Progenitor cell of endocrine pancreas (in vitro differentiated cells): ENCODE data around the gene RBM8A. TPM values are rescaled to one million over a fixed set of nuclear protein-coding genes. Genes with fewer than 3 reads are reported as not detected.
"Not testable (repeated sequence)": the region's sequence is repeated elsewhere in the genome, so short reads cannot be mapped to it uniquely, and the experiment has no call there.

Source experiments
- DNase-seq: peaks from one replicate; pipeline ENCODE4 v3.0.0; 2021; ENCODE audit warnings: low spot score; ENCODE audit not compliant: unreplicated experiment
- H3K27ac Mint-ChIP-seq: 2 replicates; pipeline ENCODE4 v1.8.0; 2021; ENCODE audit warnings: mild to moderate bottlenecking, moderate library complexity, mixed read lengths
- H3K27me3 Mint-ChIP-seq: 2 replicates; pipeline ENCODE4 v1.8.0; 2021; ENCODE audit warnings: mixed read lengths
- H3K36me3 Mint-ChIP-seq: 2 replicates; pipeline ENCODE4 v1.8.0; 2022; ENCODE audit warnings: mixed read lengths; ENCODE audit not compliant: insufficient read depth
- H3K4me1 Mint-ChIP-seq: 2 replicates; pipeline ENCODE4 v1.8.0; 2021; ENCODE audit warnings: low read depth, mixed read lengths
- H3K4me3 Mint-ChIP-seq: 2 replicates; pipeline ENCODE4 v1.8.0; 2021; ENCODE audit warnings: low read depth, mild to moderate bottlenecking, moderate library complexity, mixed read lengths
- H3K9me3 Mint-ChIP-seq: 2 replicates; pipeline ENCODE4 v1.8.0; 2021; ENCODE audit warnings: low read depth, mixed read lengths
- total RNA-seq: library from RNA; stranded (reverse); gene quantifications from 2 replicates; pipeline ENCODE4 v1.2.1, GENCODE V29; 2021
- TF ChIP-seq, protein P1 (sequence below): fragments of 200-600 bp; sonication (generic); IDR thresholded peaks from one replicate; pipeline ENCODE4 v1.5.0; 2021; ENCODE audit warnings: antibody characterized with exemption, mild to moderate bottlenecking; ENCODE audit not compliant: unreplicated experiment

The RBM8A gene
- total RNA-seq, 1 donor from 2014 or later: 173 TPM

DNA sequence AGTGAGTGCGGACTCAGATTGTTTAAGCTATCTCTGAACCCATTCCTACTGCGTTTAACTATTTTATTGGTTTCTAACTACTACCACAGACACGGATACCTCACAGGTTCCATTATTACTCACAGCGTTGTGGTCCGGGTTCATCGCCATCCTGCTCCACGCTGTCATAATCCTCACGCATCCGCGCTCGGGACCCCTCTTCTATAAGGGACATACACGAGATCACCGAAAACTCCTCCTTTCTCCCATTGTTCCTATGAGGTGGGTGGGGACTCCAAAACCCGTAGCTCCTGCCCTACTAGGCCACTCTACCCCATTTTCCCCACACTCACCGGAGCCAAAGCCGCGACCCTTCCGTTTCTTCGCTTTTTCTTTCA is 610 bp downstream of the RBM8A start:
- H3K27me3 Mint-ChIP-seq: no peaks in the 10 kb centered on the region
- H3K4me1 Mint-ChIP-seq: peaks cover 4% of the 10 kb centered on the region
- TF ChIP-seq, protein P1, sequence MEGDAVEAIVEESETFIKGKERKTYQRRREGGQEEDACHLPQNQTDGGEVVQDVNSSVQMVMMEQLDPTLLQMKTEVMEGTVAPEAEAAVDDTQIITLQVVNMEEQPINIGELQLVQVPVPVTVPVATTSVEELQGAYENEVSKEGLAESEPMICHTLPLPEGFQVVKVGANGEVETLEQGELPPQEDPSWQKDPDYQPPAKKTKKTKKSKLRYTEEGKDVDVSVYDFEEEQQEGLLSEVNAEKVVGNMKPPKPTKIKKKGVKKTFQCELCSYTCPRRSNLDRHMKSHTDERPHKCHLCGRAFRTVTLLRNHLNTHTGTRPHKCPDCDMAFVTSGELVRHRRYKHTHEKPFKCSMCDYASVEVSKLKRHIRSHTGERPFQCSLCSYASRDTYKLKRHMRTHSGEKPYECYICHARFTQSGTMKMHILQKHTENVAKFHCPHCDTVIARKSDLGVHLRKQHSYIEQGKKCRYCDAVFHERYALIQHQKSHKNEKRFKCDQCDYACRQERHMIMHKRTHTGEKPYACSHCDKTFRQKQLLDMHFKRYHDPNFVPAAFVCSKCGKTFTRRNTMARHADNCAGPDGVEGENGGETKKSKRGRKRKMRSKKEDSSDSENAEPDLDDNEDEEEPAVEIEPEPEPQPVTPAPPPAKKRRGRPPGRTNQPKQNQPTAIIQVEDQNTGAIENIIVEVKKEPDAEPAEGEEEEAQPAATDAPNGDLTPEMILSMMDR: no peak
- H3K9me3 Mint-ChIP-seq: no peaks in the 10 kb centered on the region
- DNase-seq: no peak
- peaks cover 2% of the 10 kb centered on the region for H3K36me3 Mint-ChIP-seq
- H3K4me3 Mint-ChIP-seq: no peak overlapping the region
- H3K27ac Mint-ChIP-seq: no peak overlapping the region

DNA sequence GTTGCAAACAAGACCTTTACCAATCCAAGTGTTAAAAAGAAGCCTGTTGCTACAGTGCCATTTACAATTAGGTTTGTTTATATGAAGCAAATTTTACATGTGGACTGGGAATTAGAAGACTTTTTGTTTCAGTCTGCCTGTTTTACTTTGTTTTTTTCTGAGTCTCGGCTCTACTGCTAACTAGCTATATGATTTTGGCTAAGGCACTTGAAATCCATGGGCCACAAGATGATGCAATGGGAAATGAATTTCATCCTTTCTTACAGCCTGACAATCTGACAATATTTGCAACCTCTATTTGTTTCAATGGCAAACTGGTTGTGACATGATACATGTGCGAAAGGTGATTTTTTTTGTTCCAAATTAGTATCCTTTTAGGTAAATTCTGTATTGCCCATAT is 5.0 kb downstream of the RBM8A start:
- TF ChIP-seq, protein P1: no peak
- peaks cover 15% of the 10 kb centered on the region for H3K4me1 Mint-ChIP-seq
- no peaks in the 10 kb centered on the region for H3K27me3 Mint-ChIP-seq
- no peak overlapping the region for H3K4me3 Mint-ChIP-seq
- peaks cover 2% of the 10 kb centered on the region for H3K36me3 Mint-ChIP-seq
- no peaks in the 10 kb centered on the region for H3K9me3 Mint-ChIP-seq
- H3K27ac Mint-ChIP-seq: no peak overlapping the region
- no peak for DNase-seq

DNA sequence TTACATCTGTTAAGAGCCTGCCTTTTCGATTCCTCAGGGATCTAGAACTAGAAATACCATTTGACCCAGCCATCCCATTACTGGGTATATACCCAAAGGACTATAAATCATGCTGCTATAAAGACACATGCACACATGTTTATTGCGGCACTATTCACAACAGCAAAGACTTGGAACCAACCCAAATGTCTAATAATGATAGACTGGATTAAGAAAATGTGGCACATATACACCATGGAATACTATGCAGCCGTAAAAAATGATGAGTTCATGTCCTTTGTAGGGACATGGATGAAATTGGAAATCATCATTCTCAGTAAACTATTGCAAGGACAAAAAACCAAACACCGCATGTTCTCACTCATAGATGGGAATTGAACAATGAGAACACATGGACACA is 7.0 kb downstream of the RBM8A start:
- Mint-ChIP-seq H3K4me1 (peaks cover 14% of the 10 kb centered on the region), H3K4me3 (peak overlapping the region; percentile 92)
- not testable (repeated sequence) for H3K27ac Mint-ChIP-seq, DNase-seq, H3K36me3 Mint-ChIP-seq, H3K27me3 Mint-ChIP-seq, H3K9me3 Mint-ChIP-seq

DNA sequence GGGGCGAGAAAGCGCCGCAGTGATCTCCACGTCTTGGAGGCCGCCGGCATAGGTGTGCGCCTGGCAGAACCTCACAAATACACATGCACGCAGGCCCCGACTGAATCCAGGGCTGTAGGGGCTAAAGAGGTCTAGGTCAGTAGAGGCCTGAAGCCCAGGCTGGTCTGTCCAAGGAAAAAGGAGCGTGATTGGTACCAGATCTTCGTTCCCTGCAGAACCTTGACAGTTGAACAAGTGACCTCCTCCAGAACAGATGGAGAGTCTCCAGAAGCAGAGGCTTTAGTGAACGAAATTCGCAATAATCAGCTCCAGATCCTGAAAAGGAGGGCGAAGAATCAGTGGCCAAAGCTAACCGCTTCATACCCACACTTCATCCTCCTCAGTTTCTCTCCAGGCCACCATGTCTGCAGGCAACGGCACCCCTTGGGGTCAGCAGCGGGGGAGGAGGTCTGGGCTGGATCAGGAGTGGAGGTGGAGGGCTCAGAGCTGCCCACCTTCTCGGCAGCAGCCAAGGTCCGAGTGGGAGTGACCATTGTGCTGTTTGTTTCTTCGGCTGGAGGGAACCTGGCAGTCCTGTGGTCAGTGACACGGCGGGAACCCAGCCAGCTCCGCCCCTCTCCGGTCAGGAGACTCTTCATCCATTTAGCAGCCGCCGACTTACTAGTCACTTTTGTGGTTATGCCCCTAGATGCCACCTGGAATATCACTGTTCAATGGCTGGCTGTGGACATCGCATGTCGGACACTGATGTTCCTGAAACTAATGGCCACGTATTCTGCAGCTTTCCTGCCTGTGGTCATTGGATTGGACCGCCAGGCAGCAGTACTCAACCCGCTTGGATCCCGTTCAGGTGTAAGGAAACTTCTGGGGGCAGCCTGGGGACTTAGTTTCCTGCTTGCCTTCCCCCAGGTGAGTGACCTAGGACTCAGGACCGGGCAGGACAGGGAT is 8.0 kb downstream of the RBM8A start:
- Mint-ChIP-seq H3K27ac (peak overlapping the region; percentile 96), H3K4me3 (peak overlapping the region; percentile 92), H3K36me3 (peaks cover 7% of the 10 kb centered on the region), H3K9me3 (no peaks in the 10 kb centered on the region), H3K4me1 (peaks cover 14% of the 10 kb centered on the region), H3K27me3 (no peaks in the 10 kb centered on the region)
- TF ChIP-seq, protein P1: no peak
- no peak for DNase-seq

DNA sequence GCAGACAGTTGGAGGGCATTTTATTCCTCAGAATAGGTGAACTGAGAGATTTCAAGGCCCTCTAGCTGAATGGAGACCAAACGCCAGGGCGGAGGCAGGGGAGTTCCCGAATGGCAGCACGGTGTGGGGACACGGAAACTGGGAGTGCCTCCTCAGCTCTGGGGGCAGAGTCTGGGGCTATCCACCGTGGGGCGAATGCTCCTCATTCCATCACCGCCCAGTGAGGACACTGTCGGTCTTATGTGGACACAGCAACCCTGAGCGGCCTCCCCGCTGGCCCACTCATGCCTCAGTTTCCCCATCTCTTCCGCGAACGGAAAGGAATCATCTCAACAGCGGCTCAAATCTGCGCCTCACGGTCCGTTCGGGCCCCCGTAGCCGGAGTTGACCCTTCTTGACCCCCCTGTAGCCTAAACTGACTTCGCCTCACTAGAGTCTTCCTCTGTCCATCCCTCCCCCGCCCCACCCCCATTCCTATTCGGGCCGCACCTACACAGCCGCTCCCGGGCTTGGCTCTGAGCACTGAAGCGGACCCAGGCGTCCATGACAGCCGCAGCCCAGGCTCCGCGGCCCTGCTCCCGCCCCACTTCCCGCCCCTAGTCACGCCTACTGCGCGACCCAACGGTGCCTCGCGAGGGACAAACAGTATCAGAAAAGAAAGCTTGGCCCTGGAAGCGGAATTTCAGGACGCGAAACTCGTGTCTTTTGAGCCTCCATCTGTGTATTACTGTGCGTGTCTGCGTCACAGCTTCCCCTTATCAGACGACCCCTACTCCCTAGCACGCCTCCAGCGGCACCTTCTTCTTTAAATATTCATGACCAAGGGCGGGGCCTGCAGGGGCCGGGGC is 8.9 kb downstream of the RBM8A start, which contains the start of gene PEX11B:
TSS of gene PEX11B (minus strand) at position 574 of the 848 bp plus-strand sequence. CDS start at position 545, 29 bp downstream.
- Mint-ChIP-seq H3K36me3 (peaks cover 7% of the 10 kb centered on the region), H3K27ac (peak within 1 kb of the TSS; percentile 96), H3K27me3 (no peaks in the 10 kb centered on the region), H3K9me3 (no peaks in the 10 kb centered on the region), H3K4me3 (peak within 1 kb of the TSS; percentile 92), H3K4me1 (peaks cover 14% of the 10 kb centered on the region)
- DNase-seq: peak; percentile 66
- TF ChIP-seq, protein P1: no peak
